ENCODE data around the gene ATRN. TPM values are rescaled to one million over a fixed set of nuclear protein-coding genes. Genes with fewer than 3 reads are reported as not detected.
A peak's percentile ranks its signal among the peaks of the same experiment; 100 is the strongest.
"Not testable (repeated sequence)": the region's sequence is repeated elsewhere in the genome, so short reads cannot be mapped to it uniquely, and the experiment has no call there.

The ATRN gene
- 10 to 100 TPM; 14.4 to 20.0 (median 16.3) TPM for total RNA-seq

DNA sequence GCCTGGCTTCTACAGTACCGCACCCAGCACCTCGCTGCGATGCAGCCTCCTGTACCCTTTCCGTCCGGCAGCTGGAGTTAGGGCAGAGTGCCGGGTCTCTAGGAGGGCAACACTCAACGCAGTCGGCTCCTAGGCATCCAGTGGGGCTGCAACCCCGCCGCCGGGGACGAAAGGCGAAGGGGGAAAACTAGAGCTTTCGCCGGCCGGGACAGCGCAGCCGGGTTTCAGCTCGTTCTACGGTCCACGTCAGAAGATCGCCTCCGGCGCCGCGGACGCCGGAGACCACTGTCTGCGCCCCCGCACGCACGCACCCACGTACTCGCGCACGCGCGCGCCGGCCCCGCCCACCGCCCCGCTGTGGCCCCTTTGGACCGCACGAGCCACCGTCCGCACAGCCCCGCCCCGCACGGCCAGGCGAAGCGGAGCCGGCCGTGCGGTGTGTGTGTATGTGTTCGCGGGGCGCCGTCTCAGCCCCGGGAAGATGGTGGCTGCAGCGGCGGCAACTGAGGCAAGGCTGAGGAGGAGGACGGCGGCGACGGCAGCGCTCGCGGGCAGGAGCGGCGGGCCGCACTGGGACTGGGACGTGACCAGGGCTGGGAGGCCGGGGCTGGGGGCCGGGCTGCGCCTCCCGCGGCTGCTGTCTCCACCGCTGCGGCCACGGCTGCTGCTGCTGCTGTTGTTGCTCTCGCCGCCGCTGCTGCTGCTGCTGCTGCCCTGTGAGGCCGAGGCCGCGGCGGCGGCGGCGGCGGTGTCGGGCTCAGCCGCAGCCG is at the start of gene ATRN:
Gene ATRN, plus strand, starts transcription at position 392 of the 770 bp plus-strand sequence. Its CDS starts 90 bp downstream, at position 482.
- H3K27me3 ChIP-seq = no peaks in the 10 kb centered on the region
- H3K4me1 ChIP-seq = peaks cover 26 to 29% of the 10 kb centered on the region in 2 donors
- peak; percentile 93 for ATAC-seq
- no peaks in the 10 kb centered on the region for H3K9me3 ChIP-seq
- in situ Hi-C loops (cut with MboI; ENCODE audit: low sequenced_read_pairs in 4 of 4) (no loop called here), intact Hi-C loops (cut with DNase I; ENCODE audit: low total_unique reads) (loop anchor here (1.0 kb wide), 1 partner anchor 64 kb away; the partner anchor contains the start of gene DNAAF9)
- DNase-seq = peak; percentile 69 to 84
- no peaks in the 10 kb centered on the region for H3K36me3 ChIP-seq
- H3K27ac ChIP-seq = peak within 1 kb of the TSS; percentile 79 to 87 (median 80)
- H3K4me3 ChIP-seq = peak within 1 kb of the TSS; percentile 72 to 91 (median 84)
- TF ChIP-seq, protein P1, sequence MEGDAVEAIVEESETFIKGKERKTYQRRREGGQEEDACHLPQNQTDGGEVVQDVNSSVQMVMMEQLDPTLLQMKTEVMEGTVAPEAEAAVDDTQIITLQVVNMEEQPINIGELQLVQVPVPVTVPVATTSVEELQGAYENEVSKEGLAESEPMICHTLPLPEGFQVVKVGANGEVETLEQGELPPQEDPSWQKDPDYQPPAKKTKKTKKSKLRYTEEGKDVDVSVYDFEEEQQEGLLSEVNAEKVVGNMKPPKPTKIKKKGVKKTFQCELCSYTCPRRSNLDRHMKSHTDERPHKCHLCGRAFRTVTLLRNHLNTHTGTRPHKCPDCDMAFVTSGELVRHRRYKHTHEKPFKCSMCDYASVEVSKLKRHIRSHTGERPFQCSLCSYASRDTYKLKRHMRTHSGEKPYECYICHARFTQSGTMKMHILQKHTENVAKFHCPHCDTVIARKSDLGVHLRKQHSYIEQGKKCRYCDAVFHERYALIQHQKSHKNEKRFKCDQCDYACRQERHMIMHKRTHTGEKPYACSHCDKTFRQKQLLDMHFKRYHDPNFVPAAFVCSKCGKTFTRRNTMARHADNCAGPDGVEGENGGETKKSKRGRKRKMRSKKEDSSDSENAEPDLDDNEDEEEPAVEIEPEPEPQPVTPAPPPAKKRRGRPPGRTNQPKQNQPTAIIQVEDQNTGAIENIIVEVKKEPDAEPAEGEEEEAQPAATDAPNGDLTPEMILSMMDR (IDR thresholded peaks at IDR 0.05 in 4 of 5, conservative IDR thresholded peaks at IDR 0.05 in 1 of 5) = peak in 1 of 5 experiments; percentile 5
- TF ChIP-seq POLR2A (IDR thresholded peaks at IDR 0.05) = peak; percentile 62

DNA sequence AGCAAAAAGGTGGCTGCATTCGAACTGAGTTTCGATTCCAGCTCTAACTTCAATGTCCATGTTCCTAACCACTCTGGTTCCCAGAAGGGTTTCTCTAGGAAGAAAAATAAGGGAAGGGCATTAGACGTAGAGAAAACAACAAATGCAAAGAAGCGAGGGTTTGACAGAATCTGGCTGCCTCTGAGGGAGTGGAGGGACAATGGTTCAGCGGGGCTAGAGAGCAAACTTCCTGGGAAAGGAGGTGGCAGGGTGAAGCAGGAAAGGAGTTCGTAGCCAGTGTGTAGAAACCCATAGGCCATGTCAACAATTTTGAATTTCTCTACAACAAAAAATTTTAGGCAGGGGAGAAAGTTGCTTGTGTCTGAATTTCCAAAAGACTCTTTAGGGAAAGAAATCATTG is 48.8 kb upstream of the ATRN start:
- H3K27ac ChIP-seq = no peak overlapping the region
- TF ChIP-seq, protein P1 (IDR thresholded peaks at IDR 0.05 in 4 of 5, conservative IDR thresholded peaks at IDR 0.05 in 1 of 5) = no peak
- no peak for TF ChIP-seq POLR2A (IDR thresholded peaks at IDR 0.05)
- H3K4me1 ChIP-seq = no peaks in the 10 kb centered on the region
- H3K4me3 ChIP-seq = no peak overlapping the region
- in situ Hi-C loops (cut with MboI; ENCODE audit: low sequenced_read_pairs in 4 of 4) (no loop called here), intact Hi-C loops (cut with DNase I; ENCODE audit: low total_unique reads) (no loop called here)
- H3K9me3 ChIP-seq = no peaks in the 10 kb centered on the region
- ATAC-seq (no peak), DNase-seq (no peak)
- H3K27me3 ChIP-seq = no peaks in the 10 kb centered on the region
- no peaks in the 10 kb centered on the region for H3K36me3 ChIP-seq

DNA sequence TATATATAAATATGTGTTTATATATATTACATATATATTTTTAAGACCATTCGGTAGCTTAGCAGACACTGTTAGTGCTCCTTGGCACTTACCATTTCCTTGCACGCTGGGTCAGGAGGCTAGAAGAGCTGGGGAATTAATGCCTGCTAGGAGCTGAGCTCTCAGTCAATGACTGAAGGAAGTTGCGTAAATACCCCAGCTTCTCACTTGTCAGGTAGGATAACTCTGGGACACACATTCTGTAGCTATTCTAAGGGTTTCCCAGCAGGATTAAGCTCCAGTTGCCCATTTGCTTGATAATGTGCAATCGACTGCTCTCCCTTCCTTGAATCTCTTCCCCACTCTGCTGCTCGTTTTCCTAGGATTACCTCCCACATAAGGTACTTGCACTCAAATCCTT is 47.7 kb upstream of the ATRN start:
- H3K27ac ChIP-seq = no peak overlapping the region
- H3K36me3 ChIP-seq = no peaks in the 10 kb centered on the region
- no peak for ATAC-seq
- DNase-seq = no peak
- no peaks in the 10 kb centered on the region for H3K9me3 ChIP-seq
- no peak for TF ChIP-seq POLR2A (IDR thresholded peaks at IDR 0.05)
- TF ChIP-seq, protein P1 (IDR thresholded peaks at IDR 0.05 in 4 of 5, conservative IDR thresholded peaks at IDR 0.05 in 1 of 5) = no peak
- intact Hi-C loops (cut with DNase I; ENCODE audit: low total_unique reads) (no loop called here), in situ Hi-C loops (cut with MboI; ENCODE audit: low sequenced_read_pairs in 4 of 4) (no loop called here)
- H3K4me1 ChIP-seq = no peaks in the 10 kb centered on the region
- no peaks in the 10 kb centered on the region for H3K27me3 ChIP-seq
- H3K4me3 ChIP-seq = no peak overlapping the region

DNA sequence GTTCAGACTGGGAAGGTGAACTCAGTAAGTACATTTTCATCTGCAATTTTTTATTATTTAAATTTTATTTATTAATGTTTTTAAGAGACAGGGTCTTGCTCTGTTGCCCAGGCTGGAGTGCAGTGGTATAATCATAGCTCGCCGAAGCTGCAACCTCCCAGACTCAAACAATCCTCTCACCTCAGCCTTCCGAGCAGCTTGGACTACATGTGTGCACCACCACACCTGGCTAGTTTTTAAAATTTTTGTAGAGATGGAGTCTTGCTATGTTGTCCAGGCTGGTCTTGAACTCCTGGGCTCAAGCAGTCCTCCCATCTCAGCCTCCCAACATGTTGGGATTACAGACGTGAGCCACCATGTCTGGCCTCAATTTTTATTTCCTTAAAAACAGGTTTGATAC is 44.1 kb upstream of the ATRN start:
- ATAC-seq; H3K4me1 ChIP-seq; in situ Hi-C loops (cut with MboI; ENCODE audit: low sequenced_read_pairs in 4 of 4); H3K36me3 ChIP-seq; H3K9me3 ChIP-seq; DNase-seq; H3K27me3 ChIP-seq; H3K4me3 ChIP-seq; H3K27ac ChIP-seq; intact Hi-C loops (cut with DNase I; ENCODE audit: low total_unique reads): not testable (repeated sequence)

DNA sequence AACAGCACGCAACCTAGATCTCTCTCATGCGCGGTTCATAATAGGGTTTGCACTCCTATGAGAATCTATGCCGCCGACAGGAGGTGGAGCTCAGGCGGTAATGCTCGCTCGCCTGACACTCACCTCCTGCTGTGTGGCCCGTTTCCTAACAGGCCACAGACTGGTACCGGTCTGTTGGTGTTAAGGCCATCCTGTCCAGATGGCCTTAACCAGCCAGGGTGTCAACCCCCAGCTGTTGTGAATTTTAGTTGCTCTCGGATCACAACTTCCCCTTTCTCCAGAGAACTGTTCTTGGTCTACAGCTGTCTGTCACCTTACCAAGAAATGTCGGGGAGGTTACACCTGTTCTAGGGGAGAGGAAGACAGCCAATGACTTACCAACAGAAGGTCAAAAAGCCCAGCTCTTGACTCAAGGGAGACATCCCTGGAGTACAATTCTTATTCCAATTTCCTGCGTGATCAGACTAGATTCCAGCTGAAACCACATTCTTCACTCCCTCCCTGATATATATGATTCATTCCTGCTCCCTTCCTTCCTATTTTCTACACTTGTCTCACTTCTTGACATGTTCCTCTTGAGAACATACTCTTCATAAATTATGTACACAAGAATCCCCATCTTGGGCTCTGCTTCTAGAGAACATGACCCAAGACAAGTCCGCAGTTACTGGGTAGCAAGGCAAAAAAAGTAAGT is 40.3 kb upstream of the ATRN start:
- Histone ChIP-seq H3K4me1 (no peaks in the 10 kb centered on the region), H3K27me3 (no peaks in the 10 kb centered on the region), H3K36me3 (no peaks in the 10 kb centered on the region), H3K4me3 (no peak overlapping the region), H3K27ac (no peak overlapping the region), H3K9me3 (no peaks in the 10 kb centered on the region)
- DNase-seq (no peak), ATAC-seq (no peak)
- intact Hi-C loops (cut with DNase I; ENCODE audit: low total_unique reads) = no loop called here
- no peak for TF ChIP-seq POLR2A (IDR thresholded peaks at IDR 0.05)
- TF ChIP-seq, protein P1 (IDR thresholded peaks at IDR 0.05 in 4 of 5, conservative IDR thresholded peaks at IDR 0.05 in 1 of 5) = no peak
- in situ Hi-C loops (cut with MboI; ENCODE audit: low sequenced_read_pairs in 4 of 4) = no loop called here
